Hepatocyte (in vitro differentiated cells): ENCODE data around the gene PTPRU. TPM values are rescaled to one million over a fixed set of nuclear protein-coding genes. Genes with fewer than 3 reads are reported as not detected.

Experiments
- DNase-seq: peaks from one replicate; pipeline ENCODE4 v3.0.0-alpha.2; 2016; ENCODE audit warnings: low spot score
- H2AFZ ChIP-seq: fragments of 200-600 bp; sonication (generic); 2 replicates; pipeline ENCODE4 v1.6.0; 2016; ENCODE audit warnings: antibody characterized with exemption, mild to moderate bottlenecking
- H3K27ac ChIP-seq: fragments of 200-600 bp; sonication (generic); 2 replicates; pipeline ENCODE4 v1.5.1; 2016; ENCODE audit warnings: mild to moderate bottlenecking
- H3K27me3 ChIP-seq: fragments of 200-600 bp; sonication (generic); 2 replicates; pipeline ENCODE4 v1.6.1; 2016
- H3K36me3 ChIP-seq: fragments of 200-600 bp; sonication (generic); replicated peaks from 2 replicates; pipeline ENCODE4 v1.5.1; 2016; ENCODE audit warnings: low read depth; ENCODE audit not compliant: insufficient read depth
- H3K4me1 ChIP-seq: fragments of 200-600 bp; sonication (generic); 2 replicates; pipeline ENCODE4 v1.5.1; 2016; ENCODE audit warnings: mild to moderate bottlenecking, moderate library complexity; ENCODE audit not compliant: insufficient read depth
- H3K4me2 ChIP-seq: fragments of 200-600 bp; sonication (generic); 2 replicates; pipeline ENCODE4 v1.6.0; 2016
- H3K4me3 ChIP-seq: fragments of 200-600 bp; sonication (generic); 2 replicates; pipeline ENCODE4 v1.5.1; 2016; ENCODE audit warnings: mild to moderate bottlenecking
- H3K79me2 ChIP-seq: fragments of 200-600 bp; sonication (generic); 2 replicates; pipeline ENCODE4 v1.6.0; 2017; ENCODE audit warnings: mild to moderate bottlenecking
- H3K9me2 ChIP-seq: fragments of 200-600 bp; sonication (generic); replicated peaks from 2 replicates; pipeline ENCODE4 v1.6.0; 2017; ENCODE audit warnings: mild to moderate bottlenecking; ENCODE audit not compliant: insufficient read depth
- H3K9me3 ChIP-seq: fragments of 200-600 bp; sonication (generic); 2 replicates; pipeline ENCODE4 v1.5.1; 2016; ENCODE audit warnings: low read depth, mild to moderate bottlenecking
- H4K20me1 ChIP-seq: fragments of 200-600 bp; sonication (generic); 2 replicates; pipeline ENCODE4 v1.6.0; 2016; ENCODE audit warnings: mild to moderate bottlenecking; ENCODE audit not compliant: insufficient read depth, poor library complexity, severe bottlenecking
- EZH2 ChIP-seq: fragments of 200-600 bp; sonication (generic); IDR thresholded peaks from 2 replicates; pipeline ENCODE4 v1.6.1; 2016; ENCODE audit warnings: antibody characterized with exemption, mild to moderate bottlenecking, borderline replicate concordance
- EZH2phosphoT487 ChIP-seq: fragments of 200-600 bp; sonication (generic); IDR thresholded peaks from one replicate; pipeline ENCODE4 v1.6.1; 2018; ENCODE audit warnings: antibody characterized with exemption, mild to moderate bottlenecking, low read depth, moderate library complexity; ENCODE audit not compliant: unreplicated experiment, severe bottlenecking
- WGBS: methylation state at CpG from one replicate; pipeline ENCODE4 v1.1.6; 2016; ENCODE audit warnings: low lambda C conversion rate; ENCODE audit errors: missing lambda C conversion rate; 5-methylcytosine and 5-hydroxymethylcytosine counted together
- polyA plus RNA-seq: library from polyadenylated mRNA; unstranded; fragments of >200 nt; fragmentation: Nextera tagmentation; extraction: Ambion mirVana; gene quantifications from 2 replicates; pipeline ENCODE4 v1.2.1, GENCODE V29; 2016
- total RNA-seq: library from RNA; depleted of rRNA; stranded (reverse); fragments of >200 nt; gene quantifications from 2 replicates; pipeline ENCODE4 v1.2.3, GENCODE V29; 2014
- TF ChIP-seq, protein P1 (sequence below): fragments of 200-600 bp; sonication (generic); IDR thresholded peaks from 2 replicates; pipeline ENCODE4 v1.5.1; 2016; ENCODE audit warnings: antibody characterized with exemption, mild to moderate bottlenecking; ENCODE audit not compliant: poor library complexity

PTPRU gene
- total and polyA plus RNA-seq, 2 experiments from 2014 or later = 34.3 to 38.7 TPM

DNA sequence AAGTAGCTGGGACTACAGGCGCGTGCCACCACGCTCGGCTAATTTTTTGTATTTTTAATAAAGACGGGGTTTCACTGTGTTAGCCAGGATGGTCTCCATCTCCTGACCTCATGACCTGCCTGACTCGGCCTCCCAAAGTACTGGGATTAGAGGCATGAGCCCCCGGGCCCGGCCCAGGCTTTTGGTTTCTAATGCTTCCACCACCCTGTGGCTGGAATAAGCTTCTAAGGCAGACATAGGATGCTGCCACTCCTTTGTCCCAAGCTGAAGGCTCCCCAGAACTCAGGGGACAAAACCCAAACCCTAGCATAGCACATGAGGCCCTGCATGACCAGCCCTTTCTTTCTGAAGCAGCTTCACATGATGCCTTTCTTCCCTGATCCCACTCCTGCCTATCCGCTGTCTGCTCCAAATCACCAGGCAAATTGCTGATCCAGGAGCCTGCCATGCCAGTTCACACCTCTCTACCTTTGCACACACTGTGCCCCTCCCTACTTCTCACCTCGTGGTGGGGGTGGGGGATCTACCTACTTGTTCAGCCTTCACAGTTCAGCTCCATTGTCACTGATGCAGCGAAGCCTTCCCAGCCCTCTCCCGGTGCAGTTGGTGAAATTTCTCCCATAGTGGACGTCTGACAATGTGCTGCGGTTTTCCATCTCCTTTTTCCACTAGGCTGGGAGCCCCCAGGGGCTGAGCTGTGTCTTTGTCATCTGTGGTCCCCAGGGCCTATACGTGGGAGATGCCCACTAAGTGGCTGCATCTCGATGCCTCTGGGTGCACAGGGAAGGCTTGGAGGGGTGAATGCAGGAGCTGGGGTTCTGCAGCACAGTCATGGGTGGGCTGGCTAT, 6.9 kb downstream of the PTPRU start:
- Histone ChIP-seq H4K20me1 (no peaks in the 10 kb centered on the region), H3K36me3 (no peaks in the 10 kb centered on the region), H3K4me3 (no peak overlapping the region), H3K4me2 (no peak overlapping the region), H3K79me2 (peaks cover 49% of the 10 kb centered on the region), H3K9me2 (no peaks in the 10 kb centered on the region), H3K27ac (no peak overlapping the region), H2AFZ (no peak overlapping the region), H3K27me3 (no peaks in the 10 kb centered on the region), H3K4me1 (peaks cover 21% of the 10 kb centered on the region), H3K9me3 (no peaks in the 10 kb centered on the region)
- DNase-seq = no peak
- WGBS = 82% methylated on average over 16 of the region's 16 CpGs
- TF ChIP-seq EZH2 (no peak), EZH2phosphoT487 (no peak)
- TF ChIP-seq, protein P1, sequence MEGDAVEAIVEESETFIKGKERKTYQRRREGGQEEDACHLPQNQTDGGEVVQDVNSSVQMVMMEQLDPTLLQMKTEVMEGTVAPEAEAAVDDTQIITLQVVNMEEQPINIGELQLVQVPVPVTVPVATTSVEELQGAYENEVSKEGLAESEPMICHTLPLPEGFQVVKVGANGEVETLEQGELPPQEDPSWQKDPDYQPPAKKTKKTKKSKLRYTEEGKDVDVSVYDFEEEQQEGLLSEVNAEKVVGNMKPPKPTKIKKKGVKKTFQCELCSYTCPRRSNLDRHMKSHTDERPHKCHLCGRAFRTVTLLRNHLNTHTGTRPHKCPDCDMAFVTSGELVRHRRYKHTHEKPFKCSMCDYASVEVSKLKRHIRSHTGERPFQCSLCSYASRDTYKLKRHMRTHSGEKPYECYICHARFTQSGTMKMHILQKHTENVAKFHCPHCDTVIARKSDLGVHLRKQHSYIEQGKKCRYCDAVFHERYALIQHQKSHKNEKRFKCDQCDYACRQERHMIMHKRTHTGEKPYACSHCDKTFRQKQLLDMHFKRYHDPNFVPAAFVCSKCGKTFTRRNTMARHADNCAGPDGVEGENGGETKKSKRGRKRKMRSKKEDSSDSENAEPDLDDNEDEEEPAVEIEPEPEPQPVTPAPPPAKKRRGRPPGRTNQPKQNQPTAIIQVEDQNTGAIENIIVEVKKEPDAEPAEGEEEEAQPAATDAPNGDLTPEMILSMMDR = no peak

DNA sequence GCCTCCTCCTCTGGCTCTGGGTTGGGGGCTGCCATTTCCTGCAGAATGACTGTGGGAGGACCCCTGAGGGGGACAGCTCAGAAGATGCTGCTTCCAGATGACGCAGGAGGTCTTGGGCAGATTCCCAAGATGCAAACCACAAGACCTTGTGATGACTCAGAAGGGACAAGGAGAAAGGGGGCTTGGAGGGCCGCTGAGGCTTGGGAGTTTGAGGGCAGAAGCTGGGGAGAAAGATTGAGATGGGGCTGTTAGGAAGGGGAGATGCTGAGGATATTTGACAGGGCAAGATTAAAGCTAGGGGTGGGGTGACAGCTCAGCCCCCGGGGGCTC, 7.5 kb downstream of the PTPRU start:
- 73% methylated on average over 3 of the region's 3 CpGs for WGBS
- TF ChIP-seq EZH2phosphoT487 (no peak), EZH2 (no peak)
- TF ChIP-seq, protein P1 = no peak
- H3K4me3 ChIP-seq = no peak overlapping the region
- no peak overlapping the region for H3K4me2 ChIP-seq
- no peak overlapping the region for H2AFZ ChIP-seq
- H3K36me3 ChIP-seq = no peaks in the 10 kb centered on the region
- DNase-seq = no peak
- peaks cover 49% of the 10 kb centered on the region for H3K79me2 ChIP-seq
- no peaks in the 10 kb centered on the region for H3K9me2 ChIP-seq
- H3K27me3 ChIP-seq = no peaks in the 10 kb centered on the region
- H3K9me3 ChIP-seq = no peaks in the 10 kb centered on the region
- H4K20me1 ChIP-seq = no peaks in the 10 kb centered on the region
- H3K4me1 ChIP-seq = peaks cover 21% of the 10 kb centered on the region
- no peak overlapping the region for H3K27ac ChIP-seq

GRCh38 chr1:29245261-29245660, 8.9 kb downstream of the PTPRU start:
- WGBS = 91% methylated on average over 6 of the region's 6 CpGs
- DNase-seq = no peak
- Histone ChIP-seq H3K4me1 (peaks cover 28% of the 10 kb centered on the region), H3K4me3 (no peak overlapping the region), H3K9me3 (no peaks in the 10 kb centered on the region), H3K27me3 (no peaks in the 10 kb centered on the region), H4K20me1 (peaks cover 4% of the 10 kb centered on the region), H3K27ac (no peak overlapping the region), H3K9me2 (no peaks in the 10 kb centered on the region), H2AFZ (no peak overlapping the region), H3K4me2 (no peak overlapping the region), H3K79me2 (peaks cover 45% of the 10 kb centered on the region), H3K36me3 (no peaks in the 10 kb centered on the region)
- TF ChIP-seq EZH2phosphoT487 (no peak), EZH2 (no peak)
- TF ChIP-seq, protein P1 = no peak
